Osteoblast (primary cell): ENCODE results near the gene GSC2. TPM values are rescaled to one million over a fixed set of nuclear protein-coding genes. Genes with fewer than 3 reads are reported as not detected.

Experiments used
- DNase-seq: peaks from one replicate; pipeline ENCODE4 v3.0.0; 2011; ENCODE audit warnings: low spot score, mixed read lengths; ENCODE audit not compliant: insufficient read length; ENCODE audit errors: missing footprints
- H2AFZ ChIP-seq: 2 replicates; pipeline ENCODE4 v1.6.0; 2011; ENCODE audit warnings: mild to moderate bottlenecking, low read length
- H3K27ac ChIP-seq: 2 replicates; pipeline ENCODE4 v1.5.1; 2011; ENCODE audit warnings: mild to moderate bottlenecking, low read depth, low read length, moderate library complexity
- H3K27me3 ChIP-seq: 2 replicates; pipeline ENCODE4 v1.6.0; 2012; ENCODE audit warnings: mild to moderate bottlenecking, control low read depth, inconsistent platforms, low read length, moderate library complexity; ENCODE audit not compliant: insufficient read depth
- H3K36me3 ChIP-seq: 2 replicates; pipeline ENCODE4 v1.5.1; 2011; ENCODE audit warnings: mild to moderate bottlenecking, low read length, control low read depth, moderate library complexity; ENCODE audit not compliant: insufficient read depth
- H3K4me1 ChIP-seq: 2 replicates; pipeline ENCODE4 v1.5.1; 2011; ENCODE audit warnings: mild to moderate bottlenecking, low read length, control low read depth, moderate library complexity; ENCODE audit not compliant: insufficient read depth
- H3K4me2 ChIP-seq: 2 replicates; pipeline ENCODE4 v1.6.0; 2011; ENCODE audit warnings: mild to moderate bottlenecking, low read length; ENCODE audit not compliant: insufficient read depth
- H3K4me3 ChIP-seq: fragments of 200-600 bp; sonication (generic); 3 replicates; pipeline ENCODE4 v1.5.1; 2012; ENCODE audit warnings: mild to moderate bottlenecking, low read length, inconsistent platforms; ENCODE audit not compliant: insufficient read depth
- H3K79me2 ChIP-seq: 2 replicates; pipeline ENCODE4 v1.6.0; 2012; ENCODE audit warnings: mild to moderate bottlenecking, low read length, control low read depth, inconsistent platforms; ENCODE audit not compliant: insufficient read depth
- H3K9me3 ChIP-seq: 2 replicates; pipeline ENCODE4 v1.5.1; 2011; ENCODE audit warnings: low read depth, low read length, control low read depth
- H4K20me1 ChIP-seq: 2 replicates; pipeline ENCODE4 v1.6.0; 2012; ENCODE audit warnings: mild to moderate bottlenecking, low read length, control low read depth; ENCODE audit not compliant: insufficient read depth
- total RNA-seq: library from RNA; depleted of rRNA; stranded (reverse); fragments of >200 nt; gene quantifications from 2 replicates; pipeline ENCODE4 v1.2.3, GENCODE V29; 2012
- TF ChIP-seq, protein P1 (sequence below): IDR thresholded peaks from 2 replicates; pipeline ENCODE4 v1.5.1; 2011; ENCODE audit warnings: mild to moderate bottlenecking, low read depth, low read length, moderate library complexity; ENCODE audit errors: extremely low read depth

GSC2 gene
- total RNA-seq, 1 donor: not detected

DNA sequence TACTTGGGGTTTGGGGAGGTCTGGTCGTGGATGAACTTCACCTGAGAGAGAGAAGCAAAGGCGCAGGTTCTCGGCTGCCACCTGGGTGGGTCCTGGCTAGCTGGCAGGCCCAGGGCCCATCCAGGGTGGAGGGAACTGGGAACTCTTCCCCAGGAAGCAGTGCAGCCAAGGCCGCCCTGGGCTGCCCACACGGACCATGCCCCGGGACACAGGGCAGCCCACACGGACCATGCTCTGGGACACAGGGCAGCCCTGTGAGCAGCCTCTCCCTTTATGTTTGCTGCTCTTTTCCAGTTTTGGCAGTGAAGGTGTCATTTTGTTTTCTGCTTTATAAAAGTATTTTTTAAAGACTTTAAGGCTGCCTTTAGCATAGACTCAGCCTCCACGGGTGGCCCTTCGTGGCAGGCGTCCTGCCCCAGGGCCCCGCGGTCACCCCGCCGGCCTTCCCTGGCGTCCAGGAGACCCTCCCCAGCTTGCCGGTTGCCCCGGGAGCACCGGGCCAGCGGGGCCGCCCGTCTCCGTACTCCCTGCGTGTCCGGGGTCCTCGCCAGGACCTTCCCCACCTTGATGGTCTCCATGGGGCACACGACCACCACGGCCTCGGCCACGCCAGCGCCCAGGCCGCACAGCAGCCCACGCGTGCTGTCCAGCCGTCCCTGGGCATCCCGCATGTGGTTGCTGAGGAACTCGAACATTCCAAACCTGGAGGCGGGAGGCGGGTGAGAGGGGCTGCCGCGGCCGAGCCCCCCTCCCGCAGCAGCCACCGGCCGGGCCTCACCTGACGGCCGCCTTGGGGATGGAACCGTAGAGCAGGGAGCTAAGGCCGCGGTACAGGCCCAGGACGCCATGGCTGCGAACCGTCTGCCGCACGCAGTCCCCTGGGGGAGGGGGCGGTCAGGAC, 27.3 kb upstream of the GSC2 start:
- peaks cover 56% of the 10 kb centered on the region for H3K79me2 ChIP-seq

GRCh38 chr22:19176732-19177131, 26.6 kb upstream of the GSC2 start:
- TF ChIP-seq, protein P1, sequence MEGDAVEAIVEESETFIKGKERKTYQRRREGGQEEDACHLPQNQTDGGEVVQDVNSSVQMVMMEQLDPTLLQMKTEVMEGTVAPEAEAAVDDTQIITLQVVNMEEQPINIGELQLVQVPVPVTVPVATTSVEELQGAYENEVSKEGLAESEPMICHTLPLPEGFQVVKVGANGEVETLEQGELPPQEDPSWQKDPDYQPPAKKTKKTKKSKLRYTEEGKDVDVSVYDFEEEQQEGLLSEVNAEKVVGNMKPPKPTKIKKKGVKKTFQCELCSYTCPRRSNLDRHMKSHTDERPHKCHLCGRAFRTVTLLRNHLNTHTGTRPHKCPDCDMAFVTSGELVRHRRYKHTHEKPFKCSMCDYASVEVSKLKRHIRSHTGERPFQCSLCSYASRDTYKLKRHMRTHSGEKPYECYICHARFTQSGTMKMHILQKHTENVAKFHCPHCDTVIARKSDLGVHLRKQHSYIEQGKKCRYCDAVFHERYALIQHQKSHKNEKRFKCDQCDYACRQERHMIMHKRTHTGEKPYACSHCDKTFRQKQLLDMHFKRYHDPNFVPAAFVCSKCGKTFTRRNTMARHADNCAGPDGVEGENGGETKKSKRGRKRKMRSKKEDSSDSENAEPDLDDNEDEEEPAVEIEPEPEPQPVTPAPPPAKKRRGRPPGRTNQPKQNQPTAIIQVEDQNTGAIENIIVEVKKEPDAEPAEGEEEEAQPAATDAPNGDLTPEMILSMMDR: no peak
- no peaks in the 10 kb centered on the region for H3K27me3 ChIP-seq
- peak overlapping the region; percentile 96 for H3K4me2 ChIP-seq
- H4K20me1 ChIP-seq: peaks cover 40% of the 10 kb centered on the region
- no peaks in the 10 kb centered on the region for H3K9me3 ChIP-seq
- peak; percentile 82 for DNase-seq
- H3K4me1 ChIP-seq: peaks cover 36% of the 10 kb centered on the region
- H2AFZ ChIP-seq: no peak overlapping the region
- H3K4me3 ChIP-seq: peak overlapping the region; percentile 84
- H3K79me2 ChIP-seq: peaks cover 62% of the 10 kb centered on the region
- peaks cover 3% of the 10 kb centered on the region for H3K36me3 ChIP-seq
- H3K27ac ChIP-seq: no peak overlapping the region

More for the DNA sequence above, 27.3 kb upstream of the GSC2 start:
- Histone ChIP-seq H2AFZ (no peak overlapping the region), H4K20me1 (peaks cover 43% of the 10 kb centered on the region), H3K36me3 (peaks cover 3% of the 10 kb centered on the region), H3K4me2 (peak overlapping the region; percentile 96), H3K4me1 (peaks cover 32% of the 10 kb centered on the region), H3K4me3 (peak overlapping the region; percentile 84), H3K9me3 (no peaks in the 10 kb centered on the region), H3K27ac (peak overlapping the region; percentile 28), H3K27me3 (no peaks in the 10 kb centered on the region)
- TF ChIP-seq, protein P1: no peak
- peak; percentile 85 for DNase-seq

DNA sequence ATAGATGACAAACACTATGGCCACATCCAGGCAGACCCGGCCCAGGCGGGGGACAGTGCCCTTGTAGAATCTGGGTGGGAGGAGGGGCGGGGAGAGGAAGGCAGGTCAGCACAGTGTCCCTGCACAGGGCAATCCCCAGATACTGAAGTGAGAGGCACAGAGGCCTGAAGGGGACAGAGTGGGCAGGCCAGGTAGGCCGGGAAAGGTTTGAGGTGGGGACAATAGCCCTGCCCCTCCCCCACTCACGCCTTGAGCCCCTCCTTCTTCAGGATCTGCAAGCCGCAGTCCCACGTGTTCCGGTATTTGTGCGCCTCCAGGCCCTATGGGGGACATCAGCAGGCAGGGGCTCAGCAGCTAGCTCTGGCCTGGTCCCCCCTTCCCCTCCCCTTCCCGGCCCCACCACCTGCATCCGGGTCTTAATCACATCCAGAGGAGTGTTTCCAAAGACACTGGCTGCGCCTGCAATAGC, 26.1 kb upstream of the GSC2 start:
- Histone ChIP-seq H3K27ac (no peak overlapping the region), H3K4me1 (peaks cover 36% of the 10 kb centered on the region), H3K4me2 (no peak overlapping the region), H3K27me3 (no peaks in the 10 kb centered on the region), H3K79me2 (peaks cover 67% of the 10 kb centered on the region), H3K36me3 (peaks cover 3% of the 10 kb centered on the region), H3K9me3 (no peaks in the 10 kb centered on the region), H3K4me3 (no peak overlapping the region), H4K20me1 (peaks cover 40% of the 10 kb centered on the region), H2AFZ (no peak overlapping the region)
- DNase-seq: peak; percentile 48
- TF ChIP-seq, protein P1: no peak

GRCh38 chr22:19175602-19176174, 25.6 kb upstream of the GSC2 start:
- Histone ChIP-seq H2AFZ (no peak overlapping the region), H4K20me1 (peaks cover 40% of the 10 kb centered on the region), H3K27me3 (no peaks in the 10 kb centered on the region), H3K79me2 (peaks cover 71% of the 10 kb centered on the region), H3K36me3 (peaks cover 3% of the 10 kb centered on the region), H3K27ac (no peak overlapping the region), H3K9me3 (no peaks in the 10 kb centered on the region), H3K4me3 (no peak overlapping the region), H3K4me2 (no peak overlapping the region), H3K4me1 (peaks cover 40% of the 10 kb centered on the region)
- peak; percentile 25 for DNase-seq
- TF ChIP-seq, protein P1: no peak
